Mammary microvascular endothelial cell (primary cell): Measurements from ENCODE around the gene DHX57. TPM values are rescaled to one million over a fixed set of nuclear protein-coding genes. Genes with fewer than 3 reads are reported as not detected.

Experiments
- total RNA-seq: library from RNA; depleted of rRNA; stranded (reverse); fragments of >200 nt; gene quantifications from 2 replicates; pipeline ENCODE4 v1.2.3, GENCODE V29; 2015

DHX57 gene
- 13.1 and 14.3 TPM in 2 replicates for total RNA-seq

DNA sequence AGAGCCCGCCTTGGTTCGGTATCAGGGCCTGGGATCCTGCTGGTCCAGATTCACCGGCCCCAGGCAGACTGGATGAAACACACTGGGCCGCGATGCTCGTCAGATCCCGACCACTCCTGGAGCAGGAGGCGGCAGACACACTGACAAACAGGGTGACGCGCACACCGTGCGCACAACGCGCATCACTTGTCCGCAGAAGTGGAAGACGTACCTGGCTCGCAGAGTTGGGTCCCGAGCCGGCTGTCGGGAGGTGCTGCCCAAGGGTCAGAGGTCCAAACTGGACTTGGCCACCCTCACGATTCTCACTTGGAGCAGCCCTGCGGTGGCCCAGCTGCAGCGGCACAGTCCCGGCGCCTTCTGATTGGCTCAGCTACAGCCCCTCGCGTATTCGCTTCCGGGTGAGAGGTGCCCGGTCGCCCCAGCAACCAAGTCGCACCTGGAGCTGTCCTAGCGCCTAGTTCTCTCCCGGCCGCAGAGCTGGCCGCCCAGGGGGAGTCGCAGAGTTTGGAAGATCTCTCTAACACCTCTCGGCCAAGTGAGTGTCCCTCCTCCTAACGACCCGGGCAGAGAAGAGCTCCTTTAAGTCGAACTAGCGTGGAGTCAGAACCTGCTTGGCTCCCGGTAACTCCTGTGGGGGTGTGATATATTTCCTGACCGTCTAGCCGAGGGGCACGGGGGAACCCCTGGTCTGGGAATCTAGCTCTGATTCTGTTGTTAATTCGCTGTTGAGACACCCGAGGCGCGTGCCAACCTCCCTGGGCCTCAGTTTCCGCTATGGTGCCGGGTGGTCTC, at the start of gene DHX57, which contains the start of gene MORN2:
TSS of gene DHX57 (minus strand) at position 359 of the 792 bp plus-strand sequence. CDS start 7,529 bp downstream, outside the sequence.
TSS of gene MORN2 (plus strand) at position 401 of the 792 bp plus-strand sequence.

GRCh38 chr2:38889575-38889974, 13.8 kb upstream of the DHX57 start, which contains the start of gene ARHGEF33:
ARHGEF33 (plus strand) TSS chr2:38889875; CDS start chr2:38919448, 29,573 bp downstream.

DNA sequence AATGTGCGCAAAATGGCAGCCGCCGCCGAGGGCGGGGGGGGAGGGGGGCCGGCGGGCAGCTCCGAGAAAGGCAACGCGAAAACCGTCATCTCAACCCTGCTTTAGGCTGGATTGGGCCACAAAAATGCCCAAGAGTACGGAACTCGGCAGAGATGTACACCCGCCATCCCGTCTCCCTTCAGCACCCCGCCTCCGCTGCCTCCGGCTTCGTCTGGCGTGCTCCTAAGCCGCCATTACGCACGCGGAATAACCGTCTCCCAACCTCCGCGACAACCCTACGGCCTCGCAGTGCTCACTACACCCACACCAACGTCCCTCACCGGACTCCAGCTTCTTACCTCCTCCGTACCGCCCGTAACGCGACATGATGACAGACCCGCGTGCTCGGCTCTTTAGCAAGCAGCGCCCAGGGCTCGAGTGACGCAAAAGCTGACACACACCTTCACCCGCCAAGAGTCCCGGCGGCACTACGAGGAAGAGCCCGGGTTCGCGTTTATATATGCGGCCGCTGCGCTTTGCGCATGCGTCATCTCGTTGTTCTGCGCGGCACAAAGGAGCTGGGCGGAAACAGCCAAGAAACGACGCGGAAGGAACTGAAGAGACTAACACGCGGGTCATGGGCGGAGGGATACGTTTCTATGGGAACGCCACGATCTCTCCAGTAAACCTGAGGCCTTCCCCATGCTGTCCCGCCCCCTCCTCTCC, 124.7 kb downstream of the DHX57 start, which contains the start of gene SRSF7:
TSS of gene SRSF7 (minus strand) at position 471 of the 705 bp plus-strand sequence. CDS start at position 366, 105 bp downstream.

Other genes starting within 250 kb of the DHX57 start
- gene GALM, start 209.8 kb downstream of the DHX57 start, total RNA-seq: 4.1 and 6.2 TPM in 2 replicates
- 109 and 124 TPM in 2 replicates for gene SRSF7, start 124.6 kb downstream of the DHX57 start, total RNA-seq
- 7.9 and 13.6 TPM in 2 replicates for gene GEMIN6, start 97.7 kb downstream of the DHX57 start, total RNA-seq
- 8.1 and 11.4 TPM in 2 replicates for gene MORN2, start within 50 bp of the DHX57 start, total RNA-seq
- 0.07 TPM in 1 of 2 replicates, not detected in the other for gene ARHGEF33, start 13.9 kb upstream of the DHX57 start, total RNA-seq
- gene SOS1, start 245.1 kb upstream of the DHX57 start, total RNA-seq: 9.1 and 11.0 TPM in 2 replicates